Heart left ventricle (tissue), 13 donors: ENCODE data around the gene NUDT1.

Experiments used
- CTCF ChIP-seq, 12 donors: fragments of 200-600 bp; sonication (generic) in 4 of 12; IDR thresholded peaks; one replicate each; pipeline versions ENCODE4 v1.5.0 to v1.8.0; 2018 to 2022; ENCODE audit warnings: antibody characterized with exemption in 12 of 12, mild to moderate bottlenecking in 5 of 12
- POLR2A ChIP-seq, 2 donors: fragments of 450-650 bp; IDR thresholded peaks; one replicate each; pipeline ENCODE4 v1.6.1; 2017; ENCODE audit warnings: antibody characterized with exemption in 2 of 2, mild to moderate bottlenecking in 2 of 2, moderate library complexity in 2 of 2
- donor health status: ischemic (EF 13 %, LVEDD 7.1; RV severe dilation, severe dysfunction).
- donor health status: DM: no; HTN: yes; CAD: no.
- donor health status: DM: no; HTN: no; CAD: no.
- donor health status: ischemic (EF 25% LVEDD 6.9; RV normal size, moderate dysfunction).
- donor health status: ischemic (EF 25% LVEDD 5.7; RV mildly dilated, moderate dysfunction).
- donor health status: ischemic (EF 35%, LVEDD 5.7; RV mildly dilated, moderate dysfunction).
- donor health status: nonischemic (EF 11% LVEDD 7.7; RV severe dilation, severe dysfunction).
- donor health status: DM: yes; HTN: yes; CAD: no.
- donor health status: PGD.
- donor health status: ischemic (EF 29% LVEDD 5.4; RV normal size, mild dysfunction).
- donor health status: nonischemic (EF 23%, LVEDD 6.1; RV moderate dilation, normal function).

DNA sequence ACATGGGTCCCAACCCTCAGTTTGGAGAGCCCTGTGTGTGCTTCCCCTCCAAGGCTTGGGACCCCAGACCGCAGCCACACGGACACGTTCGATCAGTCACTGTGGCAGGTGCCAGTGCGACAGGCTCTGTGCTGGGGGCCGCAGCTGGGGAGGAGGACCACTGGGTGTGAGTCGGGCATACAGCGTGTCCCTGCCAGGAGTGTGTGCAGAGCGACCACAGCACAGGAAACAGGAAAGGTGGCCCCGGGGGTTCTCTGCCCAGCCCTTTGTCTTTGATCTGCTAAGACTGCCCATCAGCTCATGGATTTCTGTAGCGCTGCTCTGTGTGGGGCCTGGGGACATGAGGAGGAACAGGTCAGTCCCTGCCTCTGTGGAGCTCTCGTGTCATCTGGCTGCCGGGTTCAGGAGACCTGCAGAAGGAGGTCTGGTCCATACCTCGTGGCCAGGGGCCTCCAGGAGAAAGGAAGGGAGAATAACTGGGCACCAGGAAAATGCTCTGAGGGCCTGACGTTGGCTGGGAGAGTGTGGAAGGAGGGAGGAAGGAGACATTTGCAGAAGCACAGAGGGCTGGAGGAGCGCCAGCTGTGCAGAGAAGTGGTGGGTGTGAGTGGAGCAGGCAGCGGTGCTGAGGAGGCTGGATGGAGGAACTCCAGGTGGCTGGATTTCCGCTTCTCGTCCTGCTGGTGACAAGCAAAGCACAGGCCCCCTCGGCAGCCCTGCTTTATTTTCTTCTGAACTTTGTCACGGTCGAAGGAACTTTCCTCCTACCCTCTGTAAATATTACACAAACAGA is 4.1 kb downstream of the NUDT1 start:
- no peak for TF ChIP-seq CTCF (IDR thresholded peaks at IDR 0.05)
- TF ChIP-seq POLR2A (IDR thresholded peaks at IDR 0.05) = no peak
